Thyroid gland (tissue), 4 donors: ENCODE measurements around the gene WDFY4. TPM values are rescaled to one million over a fixed set of nuclear protein-coding genes. Genes with fewer than 3 reads are reported as not detected.

Experiments used
- DNase-seq, 2 donors: peaks; one replicate each; pipeline ENCODE4 v3.0.0-alpha.2; 2019
- H3K27ac ChIP-seq, 3 donors: fragments of 200-600 bp; sonication (generic); 1 replicate in 2 of 3; 2 replicates in 1 of 3; pipeline ENCODE4 v1.5.1; 2016 to 2019; ENCODE audit warnings: mild to moderate bottlenecking in 1 of 3, moderate library complexity in 1 of 3
- H3K27me3 ChIP-seq: fragments of 200-600 bp; sonication (generic); one replicate; pipeline ENCODE4 v1.5.1; 2019
- H3K36me3 ChIP-seq, 2 donors: fragments of 200-600 bp; sonication (generic); one replicate each; pipeline ENCODE4 v1.5.1; 2016 to 2019
- H3K4me1 ChIP-seq, 2 donors: fragments of 200-600 bp; sonication (generic); one replicate each; pipeline ENCODE4 v1.5.1; 2017 to 2019
- H3K4me3 ChIP-seq, 3 donors: fragments of 200-600 bp; sonication (generic); replicated peaks in 1 of 3; 1 replicate in 2 of 3; 2 replicates in 1 of 3; pipeline ENCODE4 v1.5.1; 2016; ENCODE audit warnings: mild to moderate bottlenecking in 1 of 3
- H3K9me3 ChIP-seq: fragments of 200-600 bp; sonication (generic); one replicate; pipeline ENCODE4 v1.5.1; 2017
- CTCF ChIP-seq, 6 experiments: fragments of 200-600 bp in 3 of 6; fragments of 450-650 bp in 3 of 6; sonication (generic) in 3 of 6; IDR thresholded peaks; one replicate each; pipeline ENCODE4 v1.5.1; 2016 to 2019; ENCODE audit warnings: antibody characterized with exemption in 6 of 6, mild to moderate bottlenecking in 2 of 6, inconsistent platforms in 1 of 6, moderate library complexity in 1 of 6
- POLR2A ChIP-seq, 2 donors: fragments of 450-650 bp; IDR thresholded peaks; one replicate each; pipeline ENCODE4 v1.6.1; 2017; ENCODE audit warnings: antibody characterized with exemption in 2 of 2, mild to moderate bottlenecking in 2 of 2, moderate library complexity in 1 of 2
- WGBS, 2 donors: methylation state at CpG; one replicate each; pipeline ENCODE4 v1.1.5; 2017; 5-methylcytosine and 5-hydroxymethylcytosine counted together
- intact Hi-C: fragments of 100-400 bp; cut with DNase I; formaldehyde crosslinking; loops from one replicate; pipeline ENCODE4 v1.15.1; 2023
- total RNA-seq, 4 donors: library from RNA; depleted of rRNA; stranded (reverse); fragments of >200 nt; gene quantifications; one replicate each; pipeline ENCODE4 v1.2.3, GENCODE V29; 2016

WDFY4 gene
- total RNA-seq, 4 donors from 2014 or later: 1.0 to 3.5 (median 1.2) TPM

GRCh38 chr10:48897441-48897790, 212.7 kb downstream of the WDFY4 start:
- no peaks in the 10 kb centered on the region for H3K9me3 ChIP-seq
- TF ChIP-seq POLR2A (IDR thresholded peaks at IDR 0.05): no peak
- no peak for TF ChIP-seq CTCF (IDR thresholded peaks at IDR 0.05)
- no peaks in the 10 kb centered on the region for H3K27me3 ChIP-seq
- H3K4me1 ChIP-seq: no peaks in the 10 kb centered on the region
- H3K4me3 ChIP-seq: no peak overlapping the region
- WGBS, 2 donors: 94 to 97% methylated on average over 10 of the region's 10 CpGs
- DNase-seq: no peak
- H3K27ac ChIP-seq: no peak overlapping the region
- no peaks in the 10 kb centered on the region for H3K36me3 ChIP-seq
- intact Hi-C loops: no loop called here

- Histone ChIP-seq H3K27ac (no peak overlapping the region), H3K9me3 (no peaks in the 10 kb centered on the region), H3K36me3 (no peaks in the 10 kb centered on the region), H3K4me1 (no peaks in the 10 kb centered on the region), H3K4me3 (no peak overlapping the region), H3K27me3 (no peaks in the 10 kb centered on the region)
- 100% methylated on average over 1 of the region's 1 CpG for WGBS, 2 donors
- intact Hi-C loops: no loop called here
- TF ChIP-seq POLR2A (IDR thresholded peaks at IDR 0.05) (no peak), CTCF (IDR thresholded peaks at IDR 0.05) (no peak)
- DNase-seq: no peak
These were observed 213.8 kb downstream of the WDFY4 start for GRCh38 chr10:48898426-48898825.

GRCh38 chr10:48899781-48900180, 215.1 kb downstream of the WDFY4 start:
- TF ChIP-seq CTCF (IDR thresholded peaks at IDR 0.05): no peak
- no peak for TF ChIP-seq POLR2A (IDR thresholded peaks at IDR 0.05)
- no peaks in the 10 kb centered on the region for H3K36me3 ChIP-seq
- intact Hi-C loops: no loop called here
- H3K4me1 ChIP-seq: no peaks in the 10 kb centered on the region
- no peak overlapping the region for H3K27ac ChIP-seq
- 92 to 95% methylated on average over 7 of the region's 8 CpGs for WGBS, 2 donors
- no peaks in the 10 kb centered on the region for H3K9me3 ChIP-seq
- H3K27me3 ChIP-seq: no peaks in the 10 kb centered on the region
- H3K4me3 ChIP-seq: no peak overlapping the region
- DNase-seq: no peak

GRCh38 chr10:48900371-48900801, 215.7 kb downstream of the WDFY4 start:
- no peak overlapping the region for H3K27ac ChIP-seq
- DNase-seq: no peak
- TF ChIP-seq POLR2A (IDR thresholded peaks at IDR 0.05): no peak
- no peak for TF ChIP-seq CTCF (IDR thresholded peaks at IDR 0.05)
- H3K4me3 ChIP-seq: no peak overlapping the region
- intact Hi-C loops: no loop called here
- H3K4me1 ChIP-seq: no peaks in the 10 kb centered on the region
- H3K9me3 ChIP-seq: no peaks in the 10 kb centered on the region
- H3K36me3 ChIP-seq: no peaks in the 10 kb centered on the region
- H3K27me3 ChIP-seq: no peaks in the 10 kb centered on the region
- 65 to 69% methylated on average over 2 of the region's 2 CpGs for WGBS, 2 donors

DNA sequence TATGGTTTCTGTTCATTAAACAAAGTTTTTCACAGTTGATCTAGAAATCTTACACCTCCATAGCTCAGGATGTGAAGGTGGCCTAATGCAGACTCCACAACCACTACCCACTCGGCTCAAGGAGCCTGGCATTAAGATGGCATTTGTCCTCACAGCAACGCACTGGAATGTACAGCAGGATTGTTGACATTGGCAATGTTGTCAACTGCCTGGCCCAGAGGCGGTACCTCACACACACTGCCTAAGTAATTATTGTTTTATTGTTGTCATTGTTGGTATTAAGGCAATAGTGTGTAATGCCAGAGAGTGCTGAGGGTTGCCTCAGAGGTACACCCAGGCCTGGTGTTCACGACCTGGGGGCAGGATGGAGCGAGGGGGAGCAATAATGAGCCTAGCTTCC, 216.6 kb downstream of the WDFY4 start:
- no peaks in the 10 kb centered on the region for H3K4me1 ChIP-seq
- no peak for TF ChIP-seq POLR2A (IDR thresholded peaks at IDR 0.05)
- TF ChIP-seq CTCF (IDR thresholded peaks at IDR 0.05): no peak
- intact Hi-C loops: no loop called here
- no peaks in the 10 kb centered on the region for H3K27me3 ChIP-seq
- no peaks in the 10 kb centered on the region for H3K9me3 ChIP-seq
- H3K36me3 ChIP-seq: no peaks in the 10 kb centered on the region
- WGBS, 2 donors: 67 to 68% methylated on average over 5 of the region's 5 CpGs
- no peak overlapping the region for H3K4me3 ChIP-seq
- H3K27ac ChIP-seq: no peak overlapping the region
- DNase-seq: no peak
